HG03575 (cell line): Measurements from ENCODE around the gene OSBPL1A.
"Not testable (repeated sequence)": the region's sequence is repeated elsewhere in the genome, so short reads cannot be mapped to it uniquely, and the experiment has no call there.

Experiments used
- ATAC-seq: cut with Tn5 transposase; IDR thresholded peaks from one replicate; pipeline ENCODE4 v1.9.1; 2021; ENCODE audit not compliant: unreplicated experiment, insufficient number of reproducible peaks, low FRiP score; ENCODE audit errors: extremely low read depth

The OSBPL1A gene

DNA sequence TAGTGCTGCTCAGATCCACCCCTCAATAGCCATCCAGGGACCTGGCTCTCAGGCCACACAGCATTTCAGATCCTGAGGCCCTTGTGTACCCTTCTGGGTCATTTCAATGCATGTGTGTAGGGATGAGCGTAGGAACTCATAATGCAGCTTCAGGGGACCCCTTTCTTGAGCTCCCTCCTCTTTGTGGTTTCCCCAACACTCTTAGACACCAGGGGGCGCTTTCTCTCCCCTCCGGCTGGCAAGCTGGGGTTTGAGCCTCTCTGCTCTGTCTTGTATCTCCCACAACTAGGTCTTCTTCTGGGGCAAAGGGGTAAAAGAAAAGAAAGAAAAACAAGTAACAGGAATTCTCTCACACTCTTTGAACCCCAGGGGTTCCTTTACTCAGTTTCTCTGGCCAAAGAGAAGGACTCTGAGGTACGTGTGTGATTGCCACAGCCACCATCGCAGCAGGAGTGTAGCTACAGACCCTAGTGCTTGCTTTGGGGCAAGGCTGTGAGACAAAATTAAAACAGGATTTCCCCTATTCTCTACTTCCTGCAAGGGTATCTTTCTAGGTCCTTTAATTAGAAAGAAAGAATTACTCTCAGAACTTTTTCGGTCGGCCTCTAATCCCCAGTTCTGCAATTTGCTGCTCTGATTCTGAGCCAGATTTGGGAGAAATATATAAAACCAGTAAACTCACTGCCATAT is 220.8 kb downstream of the OSBPL1A start:
- peak; percentile 51 for ATAC-seq

DNA sequence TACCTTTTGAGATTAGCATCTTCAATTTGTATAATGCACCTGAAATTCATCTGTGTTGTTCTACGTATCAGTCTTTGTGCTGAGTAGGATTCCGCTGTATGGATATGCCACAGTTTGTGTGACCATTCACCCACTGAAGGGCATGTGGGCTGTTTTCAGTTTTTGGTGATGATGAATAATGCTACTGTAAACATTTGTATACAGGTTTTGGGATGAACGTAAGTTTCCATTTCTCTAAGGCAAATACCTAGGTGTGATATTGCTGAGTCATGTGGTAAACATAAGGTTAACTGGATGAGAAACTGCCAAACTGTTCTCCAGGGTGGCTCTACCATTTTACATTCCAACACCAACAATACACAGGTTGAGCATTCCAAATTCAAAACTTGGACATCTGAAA is 223.6 kb downstream of the OSBPL1A start:
- ATAC-seq: no peak

DNA sequence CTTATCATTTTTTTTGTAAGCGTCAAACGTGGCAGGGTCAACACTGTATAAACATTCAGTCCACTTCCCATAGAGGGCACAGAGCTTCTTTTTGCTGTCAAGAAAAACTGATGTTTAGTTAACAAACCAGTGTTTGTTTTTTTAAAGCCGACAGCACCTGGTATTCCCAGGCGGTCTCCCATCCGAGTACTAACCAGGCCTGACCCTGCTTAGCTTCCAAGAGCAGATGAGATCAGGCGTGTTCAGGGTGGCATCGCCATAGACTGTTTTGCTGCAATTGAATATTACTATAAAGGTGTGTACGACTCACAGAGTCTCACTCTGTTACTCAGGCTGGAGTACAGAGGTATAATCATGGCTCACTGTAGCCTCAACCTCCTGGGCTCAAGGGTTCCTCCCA is 227.3 kb downstream of the OSBPL1A start:
- ATAC-seq: no peak

DNA sequence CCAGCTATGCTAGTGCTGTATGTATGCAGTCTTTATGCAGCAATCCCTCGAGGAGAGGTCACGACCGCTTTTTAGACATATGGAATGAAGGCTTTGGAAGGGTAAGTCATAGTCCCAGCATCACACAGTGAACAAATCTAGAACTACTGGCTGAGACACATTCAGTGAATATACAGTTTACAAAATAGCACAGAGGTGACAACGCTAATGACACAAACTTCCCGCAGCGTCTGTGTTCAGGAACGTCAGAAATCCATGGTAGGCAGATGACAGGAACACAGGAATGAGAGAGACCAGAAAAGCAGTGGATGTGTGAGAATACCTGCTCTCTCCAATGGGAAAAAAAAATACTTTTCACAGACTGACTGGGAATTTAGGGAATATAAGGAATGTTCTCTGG is 229.1 kb downstream of the OSBPL1A start:
- no peak for ATAC-seq

DNA sequence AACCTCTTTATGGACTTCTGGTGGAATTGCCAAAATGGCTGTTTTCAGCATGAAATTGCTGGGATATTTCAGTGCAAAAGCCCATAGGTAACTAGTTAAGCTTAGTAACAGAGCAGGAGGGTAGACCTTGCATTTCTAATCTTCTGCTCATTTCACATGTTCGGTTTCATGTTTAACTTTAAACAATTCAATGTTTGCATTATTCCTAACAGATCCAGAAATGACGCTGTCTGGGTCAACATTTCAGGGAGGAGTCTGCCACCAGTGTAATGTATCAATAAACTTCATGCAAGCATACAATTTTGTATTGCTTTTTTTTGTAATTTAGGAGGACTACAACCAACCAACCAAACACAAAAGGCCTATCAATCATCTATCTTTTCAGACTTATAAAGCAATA is 236.3 kb downstream of the OSBPL1A start:
- ATAC-seq: no peak

DNA sequence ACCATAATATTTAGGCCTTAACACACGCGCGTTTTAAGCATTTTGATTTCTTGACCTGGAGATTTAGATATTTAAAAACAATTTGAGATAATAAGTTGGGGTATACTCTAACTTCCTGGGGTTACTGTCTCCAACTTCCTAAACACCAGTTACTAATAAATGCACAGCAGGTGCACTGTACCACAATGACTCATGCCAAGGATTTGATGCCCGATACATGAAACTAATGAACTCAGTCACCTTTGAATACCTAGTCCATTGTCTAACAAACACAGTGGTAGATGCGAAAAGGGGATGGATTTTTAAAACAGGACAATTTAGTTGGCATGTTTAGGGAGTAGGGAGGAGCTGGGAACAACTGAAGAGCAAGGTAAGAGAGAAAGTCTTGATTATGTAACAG is 237.5 kb downstream of the OSBPL1A start:
- ATAC-seq: no peak

DNA sequence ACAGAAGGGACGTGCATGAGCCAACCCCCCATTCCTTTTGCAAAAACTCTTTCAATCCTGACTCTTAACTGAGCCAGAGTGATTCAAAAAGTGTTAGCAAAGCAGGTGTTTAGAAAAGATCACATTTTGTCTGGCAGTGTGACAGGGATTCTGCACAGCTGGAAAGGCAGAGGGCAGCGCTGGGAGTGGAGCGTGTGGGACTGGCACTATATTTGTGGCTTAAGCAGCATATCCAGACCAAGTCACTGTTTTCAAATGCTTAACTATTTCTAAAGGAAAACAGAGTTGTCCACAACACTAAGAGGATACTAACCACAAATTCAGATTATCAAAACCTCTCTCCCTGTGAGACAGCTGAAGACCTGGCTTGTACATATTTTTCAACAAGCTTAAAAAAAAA is 239.8 kb downstream of the OSBPL1A start:
- no peak for ATAC-seq

DNA sequence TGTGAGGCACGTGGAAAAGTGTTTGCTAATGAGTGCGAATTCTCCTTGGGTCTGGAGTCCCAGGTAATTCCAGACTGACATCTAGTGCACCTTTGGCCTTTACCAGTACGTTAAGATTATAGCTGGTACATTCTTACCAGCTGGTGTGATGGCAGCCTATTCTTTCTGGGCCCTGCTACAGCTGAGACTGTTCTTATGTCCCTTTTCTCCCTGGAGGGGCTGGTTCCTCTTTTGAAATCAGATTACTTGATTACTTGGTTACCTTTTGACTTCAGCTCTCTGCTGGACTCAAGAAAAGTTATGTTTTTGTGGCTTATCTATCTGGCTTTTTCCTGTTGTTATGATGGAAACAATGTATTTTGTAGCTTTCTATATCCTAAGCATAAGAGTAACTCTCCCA is 244.2 kb downstream of the OSBPL1A start:
- no peak for ATAC-seq

DNA sequence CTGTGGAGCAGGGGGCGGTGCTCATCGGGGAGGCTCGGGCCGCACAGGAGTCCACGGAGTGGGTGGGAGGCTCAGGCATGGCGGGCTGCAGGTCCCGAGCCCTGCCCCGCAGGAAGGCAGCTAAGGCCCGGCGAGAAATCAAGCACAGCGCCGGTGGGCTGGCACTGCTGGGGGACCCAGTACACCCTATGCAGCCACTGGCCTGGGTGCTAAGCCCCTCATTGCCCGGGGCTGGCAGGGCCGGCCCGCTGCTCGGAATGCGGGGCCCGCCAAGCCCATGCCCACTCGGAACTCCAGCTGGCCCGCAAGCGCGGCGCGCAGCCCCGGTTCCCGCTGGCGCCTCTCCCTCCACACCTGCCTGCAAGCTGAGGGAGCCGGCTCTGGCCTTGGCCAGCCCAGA is 248.0 kb downstream of the OSBPL1A start:
- not testable (repeated sequence) for ATAC-seq

DNA sequence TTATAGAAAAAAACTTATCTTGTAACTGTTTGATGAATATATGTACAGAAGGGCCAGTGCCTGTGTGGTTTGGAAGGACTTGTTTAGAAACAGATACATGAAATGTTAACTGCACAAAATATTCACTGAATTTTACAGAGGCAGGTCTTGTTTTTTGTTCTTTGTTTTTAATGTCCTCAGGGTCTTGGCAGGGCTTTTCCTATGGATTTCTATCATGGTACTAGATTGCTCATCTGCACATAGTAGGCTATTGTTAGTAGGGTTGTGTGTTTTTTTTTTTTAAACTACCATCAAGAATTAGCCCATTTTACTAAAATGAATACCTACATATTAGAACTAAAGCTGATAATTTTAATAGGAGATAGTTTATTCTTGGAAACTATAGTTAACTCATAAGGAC is 255.2 kb downstream of the OSBPL1A start:
- no peak for ATAC-seq

DNA sequence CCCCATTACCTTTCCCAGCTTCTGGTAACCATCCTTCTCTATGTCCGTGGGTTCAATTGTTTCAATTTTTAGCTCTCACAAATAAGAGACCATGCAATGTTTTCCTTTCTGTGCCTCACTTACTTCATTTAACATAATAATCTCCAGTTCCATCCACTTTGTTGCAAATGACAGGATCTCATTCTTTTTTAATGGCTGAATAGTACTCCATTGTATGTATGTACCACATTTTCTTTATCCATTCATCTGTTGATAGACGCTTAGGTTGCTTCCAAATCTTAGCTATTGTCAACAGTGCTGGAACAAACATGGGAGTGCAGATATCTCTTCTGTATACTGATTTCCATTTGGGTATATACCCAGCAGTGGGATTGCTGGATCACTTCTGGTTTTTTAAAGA is 256.9 kb downstream of the OSBPL1A start:
- no peak for ATAC-seq

DNA sequence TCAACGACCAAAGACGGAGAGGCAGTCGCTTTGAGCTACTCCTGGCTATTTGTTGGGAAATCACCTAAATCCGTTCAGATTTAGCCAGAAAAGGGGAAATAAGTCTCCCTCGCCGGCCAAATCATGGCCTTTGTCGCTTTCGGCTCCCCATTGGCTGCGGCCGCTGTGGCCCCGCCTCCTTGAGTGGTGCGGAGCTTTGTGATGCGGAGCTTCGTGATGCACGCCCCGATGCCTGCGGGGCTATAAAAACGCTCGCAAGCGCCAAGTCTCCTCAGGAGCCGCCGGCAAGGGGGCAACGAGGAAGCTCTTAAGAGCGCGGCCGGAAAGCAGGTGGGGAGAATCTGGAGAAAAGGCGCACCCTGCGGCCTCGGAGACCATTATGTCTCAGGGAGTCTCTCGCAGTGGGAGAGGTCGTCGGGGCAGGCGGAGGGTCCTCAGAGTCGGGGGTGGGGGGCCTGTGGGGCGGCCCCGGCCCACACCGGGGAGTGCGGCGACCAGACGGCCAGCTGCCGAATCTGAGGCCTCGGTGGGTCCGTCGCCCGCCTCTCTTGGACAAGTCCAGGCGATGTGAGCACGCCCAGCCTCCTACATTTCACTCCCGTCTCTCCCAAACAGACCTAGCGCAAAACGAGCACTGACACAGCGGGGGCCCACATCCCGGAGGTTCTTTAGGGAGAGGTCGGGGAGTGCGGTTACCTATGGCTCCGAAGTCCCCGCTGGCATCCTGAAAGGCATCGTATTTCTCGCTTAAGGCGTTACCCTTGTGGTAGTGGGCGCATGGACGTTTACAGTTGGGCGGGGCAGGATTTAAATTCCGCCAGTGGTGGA is 258.6 kb downstream of the OSBPL1A start, which contains the start of gene CABYR:
TSS of gene CABYR (plus strand) at position 274 of the 828 bp plus-strand sequence. CDS start 4,053 bp downstream, outside the sequence.
- ATAC-seq: no peak

DNA sequence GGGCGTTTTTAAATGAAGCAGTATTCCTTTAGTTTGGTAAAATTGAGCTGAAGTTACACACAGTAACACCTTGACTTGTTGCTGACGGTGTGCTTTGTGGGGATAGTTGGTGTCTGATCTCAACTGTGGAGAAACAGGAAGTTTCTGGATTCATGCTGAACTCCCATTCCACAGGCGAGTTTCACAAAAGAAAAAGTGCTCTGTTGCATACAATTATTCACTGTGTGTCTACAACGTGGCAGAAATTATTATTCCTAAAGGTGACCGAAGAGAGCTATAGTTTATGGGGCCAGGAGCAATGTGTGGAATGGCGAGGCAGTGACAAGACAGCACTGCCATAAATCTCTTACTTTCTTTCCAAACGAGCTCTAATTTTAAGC is 259.2 kb downstream of the OSBPL1A start:
- ATAC-seq: no peak

DNA sequence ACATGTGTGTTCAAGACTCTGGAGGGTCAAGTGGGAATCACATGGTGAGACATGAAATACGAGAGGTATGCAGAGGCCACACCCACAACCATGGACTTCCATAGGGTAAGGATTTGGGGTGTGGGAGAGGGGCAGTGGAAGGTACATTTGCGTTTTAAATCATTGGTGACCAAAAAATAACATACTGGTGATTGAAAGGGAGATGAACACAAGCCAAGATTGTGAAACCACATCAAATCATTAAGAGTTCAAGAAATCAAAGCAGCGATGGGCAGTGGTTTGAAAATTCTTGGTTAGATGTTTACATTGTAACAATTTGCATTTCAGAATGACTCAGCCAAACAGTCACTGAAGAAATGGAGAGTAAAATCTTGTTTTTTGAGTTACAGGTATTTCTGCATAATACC is 260.7 kb downstream of the OSBPL1A start:
- ATAC-seq: no peak

DNA sequence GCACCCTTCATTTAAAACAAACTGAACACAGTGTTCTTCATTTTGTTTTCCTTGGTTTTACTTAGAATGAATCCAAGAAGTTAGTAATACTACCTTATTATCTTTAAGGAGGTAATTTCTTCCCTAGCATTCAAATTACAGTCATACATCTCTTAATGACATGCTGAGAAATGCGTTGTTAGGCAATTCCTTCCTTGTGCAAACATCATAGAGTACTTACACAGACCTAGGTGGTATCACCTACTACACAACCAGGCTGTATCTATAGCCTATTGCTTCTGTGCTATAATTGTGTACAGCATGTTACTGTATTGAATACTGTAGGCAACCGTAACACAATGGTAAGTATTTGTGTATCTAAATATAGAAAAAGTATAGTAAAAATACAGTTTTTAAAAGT is 267.1 kb downstream of the OSBPL1A start:
- ATAC-seq: no peak

DNA sequence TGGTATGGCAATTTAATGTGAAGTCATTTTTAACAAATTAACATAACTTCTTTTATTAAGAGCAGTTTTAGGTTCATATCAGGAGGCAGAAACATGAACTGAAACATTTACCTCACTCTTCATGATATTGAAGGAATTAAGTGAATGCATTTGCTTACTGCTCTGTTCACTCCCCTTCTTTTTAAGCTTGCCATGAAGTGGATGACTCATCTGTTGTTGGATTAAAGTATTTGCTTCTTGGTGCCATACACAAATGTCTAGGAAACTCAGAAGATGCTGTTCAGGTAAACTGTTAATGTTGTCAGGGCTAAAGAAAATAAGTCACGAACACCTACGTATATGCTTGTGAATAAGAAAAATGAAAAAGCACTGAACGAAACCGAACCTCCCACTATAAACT is 268.9 kb downstream of the OSBPL1A start:
- no peak for ATAC-seq

DNA sequence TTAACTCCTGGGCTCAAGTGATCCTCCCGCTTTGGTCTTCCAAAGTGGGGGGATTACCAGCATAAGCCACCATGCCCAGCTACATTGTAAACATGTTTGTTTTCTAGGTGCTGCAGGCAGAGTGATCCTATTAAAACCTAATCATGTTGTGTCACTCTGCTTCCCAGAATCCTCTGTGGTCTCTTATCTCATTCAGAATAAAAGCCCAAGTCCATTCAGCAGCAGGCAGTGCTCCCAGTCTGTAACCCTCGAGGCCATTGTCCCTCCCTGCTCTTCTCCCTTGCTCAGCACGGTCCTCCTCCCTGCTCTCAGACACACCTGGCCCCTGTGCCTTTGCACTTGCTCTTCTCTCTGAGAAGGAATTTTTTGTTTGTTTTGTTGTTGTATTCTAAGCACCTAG is 269.9 kb downstream of the OSBPL1A start:
- no peak for ATAC-seq

DNA sequence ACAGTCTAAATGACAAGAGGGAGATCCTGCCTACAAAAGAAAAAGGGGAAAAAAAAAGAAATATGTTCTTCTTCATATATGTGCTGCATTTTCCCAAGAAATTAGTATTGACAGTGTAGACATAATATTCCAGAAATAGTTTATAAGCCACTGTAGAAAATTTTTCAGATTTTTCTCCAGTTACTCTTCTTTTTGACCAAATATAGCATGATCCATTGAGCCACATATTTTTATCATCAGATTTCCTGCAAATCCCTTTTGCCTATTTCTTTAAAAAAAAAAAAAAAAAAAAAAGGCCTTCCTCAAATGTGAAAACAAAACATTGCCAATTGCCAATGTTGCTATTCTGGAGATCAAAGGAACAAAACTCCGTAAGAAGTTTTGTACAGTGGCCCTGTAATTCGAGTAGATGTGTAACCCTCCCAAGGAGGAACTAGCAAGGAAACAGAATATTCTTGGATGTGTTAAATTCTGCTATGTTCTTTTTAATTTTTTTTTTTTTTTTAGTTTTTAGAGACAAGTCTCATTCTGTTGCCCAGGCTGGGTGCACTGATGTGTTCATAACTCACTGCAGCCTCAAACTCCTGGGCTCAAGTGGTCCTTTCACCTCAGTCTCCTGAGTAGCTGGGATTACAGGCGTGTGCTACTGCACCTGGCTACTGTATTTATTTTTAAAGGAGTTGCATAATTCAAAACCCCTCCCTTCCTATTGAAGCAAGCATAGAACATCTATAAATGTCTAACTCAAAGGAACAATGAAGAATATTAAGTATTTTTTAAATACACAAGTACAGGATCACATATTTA is 271.3 kb downstream of the OSBPL1A start:
- no peak for ATAC-seq

DNA sequence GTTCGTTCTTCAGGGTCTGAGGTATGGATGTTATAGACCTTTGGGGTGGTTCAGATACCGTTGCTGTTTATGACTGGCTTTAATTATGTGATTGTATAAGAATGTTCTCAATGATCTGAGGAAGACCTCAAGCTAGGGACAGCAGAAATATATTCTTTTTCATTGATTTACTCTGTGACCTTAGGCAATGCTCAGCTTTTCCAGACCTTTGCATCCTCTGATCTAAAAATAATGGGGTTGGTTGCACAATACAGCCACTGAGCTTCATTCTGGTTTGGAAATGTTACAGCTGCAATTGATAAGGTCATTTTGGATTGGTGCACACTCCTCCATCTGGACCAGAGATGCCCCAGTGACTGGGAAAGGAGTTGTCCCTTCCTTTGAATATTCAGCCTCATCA is 276.0 kb downstream of the OSBPL1A start:
- ATAC-seq: no peak

DNA sequence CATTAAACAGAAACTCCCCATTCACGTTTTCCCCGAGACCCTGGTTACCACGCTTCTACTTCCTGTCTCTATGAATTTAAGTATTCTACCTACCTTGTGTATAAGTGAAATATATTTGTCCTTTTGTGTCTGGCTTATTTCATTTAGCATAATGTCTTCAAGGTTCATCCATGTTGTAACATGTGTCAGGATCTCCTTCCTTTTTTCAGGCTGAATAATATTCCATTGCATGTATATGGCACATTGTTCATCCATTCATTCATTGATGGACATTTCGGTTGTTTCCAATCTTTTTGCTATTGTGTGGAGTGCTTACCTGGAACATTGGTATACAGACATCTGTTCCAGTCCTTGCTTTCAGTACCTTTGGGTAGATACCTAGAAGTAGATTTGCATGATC is 276.9 kb downstream of the OSBPL1A start:
- no peak for ATAC-seq
